Measurements from ENCODE around the gene DENND4B.

DENND4B gene

GRCh38 chr1:153882296-153882912, 64.1 kb downstream of the DENND4B start:
- DNase-seq (ENCODE audit: low read depth) = no peak

- DNase-seq (ENCODE audit: low read depth) = peak; percentile 40
Measured at GRCh38 chr1:153881751-153882150, 64.8 kb downstream of the DENND4B start.

- DNase-seq (ENCODE audit: low read depth) = peak; percentile 92
Measured at GRCh38 chr1:153880962-153881361, 65.6 kb downstream of the DENND4B start.

GRCh38 chr1:153880024-153880423, 66.5 kb downstream of the DENND4B start:
- no peak for DNase-seq (ENCODE audit: low read depth)

Measured in EH (cell line).